ENCODE data around the gene RAB28.

RAB28 gene

DNA sequence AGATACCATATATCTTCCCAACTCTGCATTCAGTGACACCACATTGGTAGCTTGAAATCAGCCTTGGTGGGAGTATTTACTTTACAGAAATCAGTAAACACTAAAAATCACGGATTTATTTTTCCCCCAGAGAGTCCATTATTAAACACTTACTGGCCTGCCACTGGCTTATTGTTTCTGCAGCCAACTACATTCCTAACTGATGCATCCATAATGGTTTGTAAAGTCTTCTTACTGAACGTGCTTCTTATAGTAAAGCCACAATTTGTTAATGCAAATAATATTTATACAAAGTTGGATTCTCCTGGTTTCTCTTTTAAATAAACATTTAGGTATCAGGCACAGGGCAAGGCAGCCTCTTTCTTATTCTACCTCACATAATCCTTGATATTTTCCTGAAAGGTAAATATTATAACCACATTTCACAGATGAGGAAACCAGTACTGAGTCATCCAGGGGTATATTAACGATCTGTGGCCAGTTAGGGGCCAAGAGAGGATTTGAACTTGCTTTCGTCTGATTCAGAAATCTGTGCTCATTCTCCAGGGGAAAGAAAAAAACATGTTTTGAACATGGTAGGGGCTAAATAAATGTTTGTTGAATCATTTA, 136.5 kb downstream of the RAB28 start:
- DNase-seq = no peak
- in situ Hi-C loops (cut with HindIII; ENCODE audit: low pct_ligation_motif_present, low pct_unique_long_range_greater_than_20kb, low sequenced_read_pairs) = no loop called here

- in situ Hi-C loops (cut with HindIII; ENCODE audit: low pct_ligation_motif_present, low pct_unique_long_range_greater_than_20kb, low sequenced_read_pairs) = no loop called here
- DNase-seq = no peak
These were observed 139.9 kb downstream of the RAB28 start for GRCh38 chr4:13344216-13344615.

DNA sequence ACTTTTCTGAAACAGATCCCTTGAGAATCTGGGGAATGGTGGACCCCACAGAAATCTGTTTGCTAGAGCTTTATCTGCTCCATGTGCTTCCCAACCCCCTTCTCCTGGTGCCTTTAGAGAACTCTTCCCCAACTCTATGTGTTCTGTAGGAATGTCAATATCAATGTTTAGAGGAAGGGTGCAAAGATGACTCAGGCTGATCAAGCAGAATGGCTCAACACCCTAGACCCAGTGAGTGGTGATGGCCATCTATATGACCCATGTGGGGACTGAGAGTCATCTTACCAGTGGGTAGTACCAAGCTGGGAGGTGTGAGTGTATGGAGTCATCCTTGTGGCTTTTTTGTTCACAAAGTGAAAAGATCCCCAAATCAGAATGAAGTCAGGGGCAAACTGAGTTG, 143.5 kb downstream of the RAB28 start:
- no peak for DNase-seq

DNA sequence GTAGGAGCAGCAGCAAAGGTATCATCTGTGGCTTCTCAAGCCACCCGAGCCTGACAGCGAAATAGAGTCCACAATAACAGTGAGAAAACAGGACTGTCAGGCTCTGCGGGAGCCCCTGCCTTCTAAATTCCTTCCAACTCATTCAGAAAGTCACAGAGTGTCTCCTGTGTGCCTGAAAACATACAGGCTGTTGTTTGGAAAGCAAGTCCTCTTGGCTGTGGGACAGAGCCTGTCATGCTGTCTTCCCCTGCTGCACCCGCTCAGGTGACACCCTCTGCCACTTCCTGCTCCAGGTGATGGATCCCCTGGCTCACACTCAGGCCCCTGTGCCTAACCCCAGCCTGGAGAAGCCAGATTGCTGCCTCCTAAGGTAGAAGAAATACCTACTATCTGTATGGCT, 152.3 kb downstream of the RAB28 start:
- in situ Hi-C loops (cut with HindIII; ENCODE audit: low pct_ligation_motif_present, low pct_unique_long_range_greater_than_20kb, low sequenced_read_pairs) = no loop called here
- DNase-seq = no peak

More for the DNA sequence above, 143.5 kb downstream of the RAB28 start:
- in situ Hi-C loops (cut with HindIII; ENCODE audit: low pct_ligation_motif_present, low pct_unique_long_range_greater_than_20kb, low sequenced_read_pairs) = no loop called here

- no peak for DNase-seq
These were observed 154.2 kb downstream of the RAB28 start for GRCh38 chr4:13329963-13330362.

DNA sequence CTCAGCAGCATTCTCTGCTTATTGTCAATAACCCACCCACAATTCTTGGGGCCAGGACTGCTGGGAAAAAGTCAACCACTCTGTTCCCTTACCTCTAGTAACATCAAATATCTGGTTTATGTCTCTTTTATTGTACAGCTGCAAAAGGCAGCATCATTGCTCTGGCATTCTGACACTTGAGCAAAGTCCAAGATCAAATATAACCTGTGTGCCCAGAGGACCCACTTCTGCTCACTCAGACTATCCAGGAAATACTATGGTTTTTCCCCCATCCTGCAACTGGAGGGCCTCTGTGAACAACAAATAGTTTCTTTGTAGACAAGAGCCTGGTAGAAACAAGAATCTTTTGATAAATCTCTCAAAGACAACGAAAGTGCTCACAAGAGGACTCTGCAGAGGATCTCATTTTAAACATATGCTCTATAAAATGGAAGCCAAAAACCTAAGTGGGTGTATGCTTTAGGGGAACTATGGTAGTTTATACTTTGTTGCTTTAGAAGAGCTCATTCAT, 154.7 kb downstream of the RAB28 start:
- in situ Hi-C loops (cut with HindIII; ENCODE audit: low pct_ligation_motif_present, low pct_unique_long_range_greater_than_20kb, low sequenced_read_pairs) = no loop called here
- DNase-seq = no peak

More at GRCh38 chr4:13329963-13330362, 154.2 kb downstream of the RAB28 start:
- in situ Hi-C loops (cut with HindIII; ENCODE audit: low pct_ligation_motif_present, low pct_unique_long_range_greater_than_20kb, low sequenced_read_pairs) = no loop called here

DNA sequence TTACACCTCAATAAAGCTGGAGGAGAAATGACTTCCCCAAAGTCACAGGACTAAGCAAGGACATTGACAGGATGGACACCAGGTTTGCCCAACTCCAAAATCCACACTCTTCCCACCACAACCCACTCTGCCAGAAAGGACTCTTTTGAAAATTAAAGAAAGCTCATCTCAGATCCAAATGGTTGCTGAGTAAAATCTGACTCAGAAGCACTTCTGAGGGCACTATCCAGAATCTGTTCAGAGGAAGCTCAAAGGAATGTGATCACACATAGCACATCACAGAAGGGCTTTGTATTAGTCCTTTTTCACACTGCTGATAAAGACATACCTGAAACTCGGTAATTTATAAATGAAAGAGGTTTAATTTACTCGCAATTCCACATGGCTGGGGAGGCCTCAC, 155.5 kb downstream of the RAB28 start:
- no peak for DNase-seq
- in situ Hi-C loops (cut with HindIII; ENCODE audit: low pct_ligation_motif_present, low pct_unique_long_range_greater_than_20kb, low sequenced_read_pairs) = no loop called here

- in situ Hi-C loops (cut with HindIII; ENCODE audit: low pct_ligation_motif_present, low pct_unique_long_range_greater_than_20kb, low sequenced_read_pairs) = no loop called here
- no peak for DNase-seq
These were observed 156.1 kb downstream of the RAB28 start for GRCh38 chr4:13327991-13328390.

- in situ Hi-C loops (cut with HindIII; ENCODE audit: low pct_ligation_motif_present, low pct_unique_long_range_greater_than_20kb, low sequenced_read_pairs) = no loop called here
These were observed 158.4 kb downstream of the RAB28 start for GRCh38 chr4:13325744-13326143.

GRCh38 chr4:13323921-13324320, 160.2 kb downstream of the RAB28 start:
- in situ Hi-C loops (cut with HindIII; ENCODE audit: low pct_ligation_motif_present, low pct_unique_long_range_greater_than_20kb, low sequenced_read_pairs) = no loop called here
- DNase-seq = no peak

More at GRCh38 chr4:13325744-13326143, 158.4 kb downstream of the RAB28 start:
- DNase-seq = no peak

DNA sequence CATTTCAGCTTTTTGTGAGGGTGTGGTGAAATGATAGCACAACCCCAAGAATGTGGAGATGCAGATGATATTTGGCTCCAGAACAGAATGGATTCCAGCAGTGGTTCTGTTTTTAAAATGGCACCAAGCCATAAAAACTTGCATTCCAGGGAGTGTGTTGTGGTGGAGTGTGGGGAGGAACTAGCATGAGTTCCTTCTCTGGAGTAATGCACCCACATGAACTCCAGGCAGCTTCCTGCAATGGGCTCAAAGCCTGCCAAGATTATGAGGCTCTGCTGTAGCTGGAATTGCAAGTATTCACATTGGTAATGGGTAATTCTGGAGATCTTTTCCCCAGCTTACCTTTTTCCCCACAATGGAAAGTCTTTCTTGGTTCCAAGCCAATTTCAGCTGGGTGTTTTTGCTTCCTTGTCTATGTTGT, 161.4 kb downstream of the RAB28 start:
- in situ Hi-C loops (cut with HindIII; ENCODE audit: low pct_ligation_motif_present, low pct_unique_long_range_greater_than_20kb, low sequenced_read_pairs) = no loop called here
- DNase-seq = no peak

Data from ACHN (cell line).